K562 (cell line): ENCODE measurements around the gene TOMM22. TPM values are rescaled to one million over a fixed set of nuclear protein-coding genes. Genes with fewer than 3 reads are reported as not detected.

ENCODE experiments used
- C11orf30 ChIP-seq: fragments of 450-650 bp; IDR thresholded peaks from 2 replicates; pipeline ENCODE4 v1.6.1; 2016; ENCODE audit warnings: low read depth, mild to moderate bottlenecking
- FOXO4 ChIP-seq: fragments of 450-650 bp; formaldehyde crosslinking; IDR thresholded peaks from 2 replicates; pipeline ENCODE4 v1.4.0; 2020; ENCODE audit warnings: mild to moderate bottlenecking, moderate library complexity
- KDM4B ChIP-seq, 2 experiments: fragments of 450-650 bp in 1 of 2; sonication (generic) in 1 of 2; IDR thresholded peaks; 2 replicates each; pipeline ENCODE4 v1.6.1; 2016 to 2017; ENCODE audit warnings: borderline replicate concordance in 2 of 2, antibody characterized with exemption in 1 of 2, low read depth in 1 of 2, mild to moderate bottlenecking in 1 of 2
- MCM5 ChIP-seq: fragments of 450-650 bp; IDR thresholded peaks from 2 replicates; pipeline ENCODE4 v1.6.1; 2016; ENCODE audit warnings: low read depth
- MEIS2 ChIP-seq: fragments of 450-650 bp; IDR thresholded peaks from 2 replicates; pipeline ENCODE4 v1.6.1; 2014; ENCODE audit warnings: mild to moderate bottlenecking; ENCODE audit not compliant: partially characterized antibody
- NFRKB ChIP-seq: fragments of 450-650 bp; IDR thresholded peaks from 2 replicates; pipeline ENCODE4 v1.6.1; 2016; ENCODE audit warnings: low read depth
- PKNOX1 ChIP-seq: fragments of 450-650 bp; IDR thresholded peaks from 2 replicates; pipeline ENCODE4 v1.6.1; 2016
- POLR2AphosphoS2 ChIP-seq: IDR thresholded peaks from 2 replicates; pipeline ENCODE4 v1.6.1; 2012; ENCODE audit warnings: low read length, improper control_type of control experiment
- RFX1 ChIP-seq: fragments of 450-650 bp; IDR thresholded peaks from 2 replicates; pipeline ENCODE4 v1.6.1; 2016; ENCODE audit warnings: mild to moderate bottlenecking, moderate library complexity
- ZNF146 ChIP-seq: IDR thresholded peaks from one replicate; pipeline ENCODE4 v1.6.1; 2018; ENCODE audit warnings: missing compliant biosample characterization; ENCODE audit not compliant: unreplicated experiment
- ZNF174 ChIP-seq: fragments of 250-450 bp; sonication (Bioruptor Pico); IDR thresholded peaks from 2 replicates; pipeline ENCODE4 v1.4.0; 2020; ENCODE audit warnings: mild to moderate bottlenecking
- polyA plus RNA-seq, 8 experiments: library from polyadenylated mRNA; depleted of rRNA in 4 of 8; stranded (reverse) in 5 of 8; unstranded in 3 of 8; fragments of >200 nt; fragmentation: Nextera tagmentation in 2 of 8; fragmentation: Illumina TruSeq in 1 of 8; extraction: Ambion mirVana in 2 of 8; extraction: Trizol in 1 of 8; gene quantifications; 2 replicates each; pipeline versions ENCODE4 v1.2.1 to v1.2.3, GENCODE V29; 2011 to 2014; ENCODE audit warnings: inconsistent platforms in 1 of 8, missing spikeins in 1 of 8
- total RNA-seq, 7 experiments: library from RNA; depleted of rRNA in 6 of 7; stranded (reverse); fragments of >200 nt in 6 of 7; fragmentation: Illumina TruSeq in 2 of 7; extraction: Trizol in 2 of 7; gene quantifications; 2 replicates each; pipeline versions ENCODE4 v1.2.1 to v1.2.3, GENCODE V29; 2011 to 2021; ENCODE audit warnings: low replicate concordance in 1 of 7

The TOMM22 gene
- total and polyA plus RNA-seq, 9 of the 15 experiments (the other 6 are each of a cell fraction or from before 2014, with no cell fraction given): 25.8 to 108 (median 73.8) TPM

GRCh38 chr22:38699784-38700183 lies 18.0 kb downstream of the TOMM22 start (continued):
- TF ChIP-seq FOXO4 (CRISPR knock-in tag): no peak
- no peak for TF ChIP-seq MCM5
- no peak for TF ChIP-seq NFRKB
- no peak for TF ChIP-seq ZNF146 (CRISPR knock-in tag)
- TF ChIP-seq KDM4B (IDR thresholded peaks at IDR 0.05; ENCODE audit: borderline replicate concordance in 2 of 2, low read depth in 1 of 2): no peak
- TF ChIP-seq ZNF174 (CRISPR knock-in tag): no peak
- 0 out of 2 replicates have a peak, but pooled peaks have one; percentile 29 for TF ChIP-seq C11orf30
- peak; percentile 70 for TF ChIP-seq PKNOX1
- no peak for TF ChIP-seq POLR2AphosphoS2
- peak; percentile 67 for TF ChIP-seq MEIS2
- TF ChIP-seq RFX1: no peak
